CD4-positive, alpha-beta T cell treated with Interleukin-6 at 100 ng/mL for 8 hours (primary cell): ENCODE data around the gene POU4F2.

Source experiments
- DNase-seq: peaks from one replicate; pipeline ENCODE4 v3.0.0-alpha.2; 2020; ENCODE audit warnings: mixed read lengths, low spot score

Gene POU4F2

GRCh38 chr4:146638786-146639505 lies at the start of gene POU4F2:
Gene POU4F2, plus strand, starts transcription at chr4:146638893. Its CDS starts 248 bp downstream, at chr4:146639141.
- no peak for DNase-seq

- DNase-seq = no peak
Measured at GRCh38 chr4:146590801-146591200, 47.9 kb upstream of the POU4F2 start.

- DNase-seq = no peak
Measured at GRCh38 chr4:146592019-146592418, 46.7 kb upstream of the POU4F2 start.

GRCh38 chr4:146632770-146633470 lies 5.8 kb upstream of the POU4F2 start:
- DNase-seq = no peak

- DNase-seq = no peak
Measured at GRCh38 chr4:146633471-146633800, 5.3 kb upstream of the POU4F2 start.

GRCh38 chr4:146634825-146635224 lies 3.9 kb upstream of the POU4F2 start:
- DNase-seq = no peak

- no peak for DNase-seq
Measured at GRCh38 chr4:146637621-146638332, 916 bp upstream of the POU4F2 start.

GRCh38 chr4:146638333-146638785 lies 334 bp upstream of the POU4F2 start:
- no peak for DNase-seq

GRCh38 chr4:146639506-146639932 lies 826 bp downstream of the POU4F2 start:
- no peak for DNase-seq

- DNase-seq = no peak
Measured at GRCh38 chr4:146640021-146640464, 1.4 kb downstream of the POU4F2 start.

GRCh38 chr4:146640465-146641061 lies 1.9 kb downstream of the POU4F2 start:
- no peak for DNase-seq

GRCh38 chr4:146641762-146642161 lies 3.1 kb downstream of the POU4F2 start:
- no peak for DNase-seq

- DNase-seq = no peak
Measured at GRCh38 chr4:146643812-146644401, 5.2 kb downstream of the POU4F2 start.

- DNase-seq = no peak
Measured at GRCh38 chr4:146645921-146646320, 7.2 kb downstream of the POU4F2 start.

- no peak for DNase-seq
Measured at GRCh38 chr4:146646593-146647325, 8.1 kb downstream of the POU4F2 start.

- no peak for DNase-seq
Measured at GRCh38 chr4:146647615-146648460, 9.1 kb downstream of the POU4F2 start.

GRCh38 chr4:146648461-146648783 lies 9.7 kb downstream of the POU4F2 start:
- no peak for DNase-seq

GRCh38 chr4:146649232-146649631 lies 10.5 kb downstream of the POU4F2 start:
- DNase-seq = no peak

- DNase-seq = no peak
Measured at GRCh38 chr4:146650034-146650433, 11.3 kb downstream of the POU4F2 start.

- DNase-seq = no peak
Measured at GRCh38 chr4:146654687-146655520, 16.2 kb downstream of the POU4F2 start.
